HG03095 (cell line): Measurements from ENCODE around the gene NUBPL.
"Not testable (repeated sequence)": the region's sequence is repeated elsewhere in the genome, so short reads cannot be mapped to it uniquely, and the experiment has no call there.

Experiments
- ATAC-seq: cut with Tn5 transposase; IDR thresholded peaks from one replicate; pipeline ENCODE4 v1.9.1; 2021; ENCODE audit warnings: moderate library complexity; ENCODE audit not compliant: unreplicated experiment

The NUBPL gene

DNA sequence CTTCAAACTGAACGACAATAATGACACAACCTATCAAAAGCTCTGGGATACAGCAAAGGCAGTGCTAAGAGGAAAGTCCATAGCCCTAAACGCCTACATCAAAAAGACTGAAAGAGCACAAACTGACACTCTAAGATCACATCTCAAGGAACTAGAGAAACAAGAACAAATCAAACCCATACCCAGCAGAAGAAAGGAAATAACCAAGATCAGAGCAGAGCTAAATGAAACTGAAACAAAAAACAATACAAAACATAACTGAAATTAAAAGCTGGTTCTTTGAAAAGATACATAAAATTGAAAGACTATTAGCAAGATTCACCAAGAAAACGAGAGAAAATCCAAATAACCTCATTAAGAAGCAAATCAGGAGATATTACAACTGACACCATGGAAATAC is 306.9 kb downstream of the NUBPL start:
- ATAC-seq, result not testable (repeated sequence)

DNA sequence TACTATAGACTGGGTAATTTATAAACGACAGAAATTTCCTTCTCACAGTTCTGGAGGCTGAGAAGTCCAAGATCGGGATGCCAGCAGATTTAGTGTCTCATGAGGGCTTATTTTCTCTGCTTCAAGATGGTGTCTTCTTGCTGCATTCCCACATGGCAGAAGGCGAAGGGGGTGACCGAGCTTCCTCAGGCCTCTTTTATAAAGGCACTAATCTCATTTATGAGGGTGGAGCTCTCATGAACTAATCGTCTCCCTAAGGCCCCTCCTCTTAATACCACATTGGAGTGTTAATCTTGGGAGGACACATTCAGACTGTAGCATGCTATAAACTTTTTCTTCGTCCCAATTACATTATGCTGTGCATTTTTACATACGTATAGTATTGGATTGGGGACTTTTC is 315.5 kb downstream of the NUBPL start:
- ATAC-seq, result no peak

DNA sequence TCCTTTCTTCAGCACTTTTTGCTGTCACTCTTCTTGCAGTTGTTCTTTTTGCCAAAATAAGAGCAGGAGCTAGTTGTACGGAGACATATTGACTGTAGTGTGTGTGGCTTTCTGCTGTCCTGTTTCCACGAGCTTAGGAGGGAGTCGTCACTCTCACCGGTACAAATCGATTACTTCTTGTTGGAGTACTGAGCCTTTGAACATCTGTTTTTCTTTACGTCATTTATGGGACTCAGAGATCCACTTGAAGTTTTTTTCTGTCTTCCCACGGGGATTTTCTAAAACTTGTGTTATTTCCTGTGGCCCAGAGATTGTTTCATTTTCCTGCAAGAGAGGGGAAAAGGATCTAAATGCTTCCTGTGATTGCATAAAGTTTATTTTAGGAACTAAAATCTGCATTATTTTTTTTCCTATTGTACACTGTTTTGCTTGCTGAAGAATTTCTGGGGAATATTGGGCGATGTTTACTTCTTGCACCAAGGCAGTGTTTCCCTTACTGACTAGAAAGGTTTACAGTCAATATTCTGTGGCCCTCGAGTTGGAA is 316.1 kb downstream of the NUBPL start:
- no peak for ATAC-seq

DNA sequence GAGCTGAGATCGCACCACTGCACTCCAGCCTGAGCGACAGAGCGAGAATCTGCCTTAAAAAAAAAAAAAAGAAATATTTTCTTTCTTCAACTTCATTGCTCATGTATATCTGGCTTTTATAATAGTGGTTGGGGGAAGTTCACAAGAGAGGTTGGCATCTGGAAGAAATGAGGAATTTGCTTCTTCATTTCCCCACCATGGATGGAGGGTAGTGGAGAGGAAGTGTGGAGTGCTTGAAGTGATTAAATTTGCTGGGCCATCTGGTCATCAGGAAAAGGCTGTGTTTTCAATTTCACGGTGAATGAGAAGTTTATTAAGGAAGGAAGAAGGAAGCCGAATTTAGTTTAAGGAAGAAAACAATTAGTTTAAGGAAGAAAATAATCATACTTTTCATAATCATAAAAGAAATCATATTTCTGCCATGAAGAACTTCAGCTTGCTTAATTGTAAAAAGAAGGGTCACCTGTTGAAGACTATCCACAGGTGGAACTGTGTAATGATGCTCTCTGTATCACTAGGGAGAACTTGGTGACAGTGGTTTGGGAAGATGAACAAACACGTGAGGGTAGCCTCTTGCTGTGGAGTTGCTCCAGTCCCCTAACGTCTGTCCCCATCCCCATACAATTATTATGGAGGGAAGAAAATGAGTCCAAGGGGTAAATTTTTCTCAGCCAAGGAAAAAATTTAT is 318.6 kb downstream of the NUBPL start:
- ATAC-seq, result no peak

DNA sequence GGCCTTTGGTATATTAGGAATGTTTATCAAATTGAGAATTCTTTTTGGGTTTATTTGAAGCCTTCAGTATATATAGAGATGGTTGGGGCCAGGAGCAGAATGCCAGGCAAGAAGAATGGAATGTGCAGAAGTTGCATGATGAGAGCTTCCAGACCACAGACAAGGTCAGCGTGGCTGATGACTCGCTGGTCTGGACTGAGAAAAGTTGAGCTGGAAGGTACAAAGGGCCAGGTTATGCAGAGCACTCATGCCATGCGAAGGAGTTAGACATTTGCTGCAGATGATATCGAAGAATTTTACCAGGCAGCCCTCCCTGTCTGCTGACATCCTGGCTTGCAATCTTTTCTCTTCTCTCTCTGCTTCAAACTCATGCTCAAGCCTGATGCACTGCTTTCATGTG is 319.7 kb downstream of the NUBPL start:
- ATAC-seq, result no peak

DNA sequence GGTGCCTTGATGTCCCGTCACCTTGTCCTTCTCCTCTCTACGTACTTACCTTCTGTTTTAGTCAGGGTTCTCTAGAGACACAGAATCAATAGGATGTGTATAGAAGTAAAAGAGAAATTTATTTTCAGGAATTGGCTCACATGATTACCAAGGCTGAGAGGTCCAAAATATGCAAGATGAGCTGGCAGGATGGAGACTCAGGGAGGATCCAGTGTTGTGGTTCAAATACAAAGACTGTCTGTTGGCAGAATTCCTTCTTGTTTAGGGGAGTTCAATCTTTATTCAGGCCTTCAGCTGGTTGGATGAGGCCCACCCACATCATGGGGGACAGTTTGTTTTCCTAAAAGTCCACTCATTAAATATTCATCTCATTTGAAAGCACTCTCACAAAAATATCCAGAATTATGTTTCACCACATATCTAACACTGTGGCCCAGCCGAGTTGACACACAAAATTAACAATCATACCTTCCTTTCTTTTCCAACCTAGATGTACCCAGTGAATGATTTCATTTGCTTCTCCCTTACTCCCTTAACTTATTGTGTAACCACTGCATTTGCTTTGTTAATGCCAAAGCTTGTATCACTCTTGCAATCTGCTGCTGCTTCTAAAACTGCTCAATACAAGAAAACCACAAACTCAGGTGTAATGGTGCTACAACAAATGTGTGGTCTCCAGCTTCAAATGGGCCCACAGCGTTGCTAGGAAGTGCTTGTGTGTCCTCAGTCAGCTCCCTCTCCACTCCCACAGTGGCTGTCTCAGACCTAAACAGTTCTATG is 320.5 kb downstream of the NUBPL start:
- ATAC-seq, result no peak

DNA sequence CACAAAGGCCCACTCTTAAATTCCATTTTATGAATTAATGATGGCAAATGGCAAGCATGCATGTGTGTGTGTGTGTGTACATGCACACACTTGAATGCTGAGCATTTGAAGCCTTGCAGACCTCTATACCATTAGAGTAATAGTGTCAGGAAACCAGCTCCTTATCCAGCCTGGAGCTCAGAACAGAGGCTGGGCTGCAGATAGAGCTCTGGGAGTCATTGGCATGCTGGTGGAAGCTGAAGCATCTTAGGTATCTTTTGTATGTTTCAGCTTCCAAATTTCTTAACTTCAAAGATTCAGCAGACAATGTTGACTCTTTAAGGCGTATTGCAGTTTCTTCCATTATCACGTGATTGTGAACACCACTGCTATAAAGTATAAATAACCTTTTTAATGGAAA is 323.0 kb downstream of the NUBPL start:
- ATAC-seq, result no peak

DNA sequence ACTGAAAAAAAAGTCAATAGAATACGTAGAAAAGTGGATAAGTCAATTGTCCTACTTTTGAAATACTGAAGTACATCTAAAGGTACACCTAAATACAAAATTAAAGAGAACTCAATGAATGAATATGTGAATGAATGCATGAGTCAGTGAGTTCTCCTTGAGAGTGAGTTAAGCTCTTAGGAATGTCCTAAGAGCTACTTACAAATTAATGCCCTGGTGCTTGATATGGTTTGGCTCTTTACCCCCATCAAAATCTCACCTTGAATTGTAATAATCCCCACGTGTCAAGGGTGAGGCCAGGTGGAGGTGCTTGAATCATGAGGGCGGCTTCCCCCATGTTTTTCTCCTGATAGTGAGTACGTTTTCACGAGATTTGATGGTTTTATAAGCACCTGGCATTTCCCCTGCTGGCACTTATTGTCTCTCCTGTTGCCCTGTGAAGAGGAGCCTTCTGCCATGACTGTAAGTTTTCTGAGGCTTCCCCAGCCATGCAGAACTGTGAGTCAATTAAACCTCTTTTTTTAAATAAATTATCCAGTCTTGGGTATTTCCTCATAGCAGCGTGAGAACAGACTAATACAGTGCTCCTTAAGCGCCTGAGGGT is 323.7 kb downstream of the NUBPL start:
- no peak for ATAC-seq

DNA sequence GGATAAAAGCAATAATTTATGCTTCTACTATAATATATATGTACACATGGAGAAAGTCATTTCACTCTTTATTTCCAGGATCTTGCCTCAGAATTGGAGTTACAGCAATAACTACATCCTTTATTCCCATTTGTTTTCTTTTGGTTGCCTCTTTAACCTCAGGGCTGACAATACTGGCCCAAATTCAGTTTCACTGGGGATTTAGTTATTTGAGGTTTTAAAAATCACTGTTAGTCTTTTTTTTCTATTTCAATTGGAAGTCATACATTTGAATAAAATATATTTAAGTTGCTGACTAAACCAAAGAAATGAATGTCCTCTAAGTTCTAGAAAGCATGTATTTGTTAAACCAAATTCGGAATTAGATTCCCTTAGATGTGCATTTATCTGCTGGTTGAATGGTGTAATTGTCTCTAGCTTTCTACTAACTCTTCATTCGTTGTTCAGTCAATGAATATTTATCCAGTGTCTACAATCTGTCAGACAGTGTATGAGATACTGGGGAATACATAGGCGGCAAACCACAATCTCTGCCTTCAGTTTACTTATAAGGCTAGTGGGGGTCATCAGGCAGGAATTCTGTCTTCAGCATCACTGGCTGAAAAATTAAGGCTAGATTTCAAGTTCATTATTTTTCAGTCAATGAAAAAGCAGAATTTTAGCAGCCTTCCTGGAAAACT is 325.1 kb downstream of the NUBPL start:
- no peak for ATAC-seq

DNA sequence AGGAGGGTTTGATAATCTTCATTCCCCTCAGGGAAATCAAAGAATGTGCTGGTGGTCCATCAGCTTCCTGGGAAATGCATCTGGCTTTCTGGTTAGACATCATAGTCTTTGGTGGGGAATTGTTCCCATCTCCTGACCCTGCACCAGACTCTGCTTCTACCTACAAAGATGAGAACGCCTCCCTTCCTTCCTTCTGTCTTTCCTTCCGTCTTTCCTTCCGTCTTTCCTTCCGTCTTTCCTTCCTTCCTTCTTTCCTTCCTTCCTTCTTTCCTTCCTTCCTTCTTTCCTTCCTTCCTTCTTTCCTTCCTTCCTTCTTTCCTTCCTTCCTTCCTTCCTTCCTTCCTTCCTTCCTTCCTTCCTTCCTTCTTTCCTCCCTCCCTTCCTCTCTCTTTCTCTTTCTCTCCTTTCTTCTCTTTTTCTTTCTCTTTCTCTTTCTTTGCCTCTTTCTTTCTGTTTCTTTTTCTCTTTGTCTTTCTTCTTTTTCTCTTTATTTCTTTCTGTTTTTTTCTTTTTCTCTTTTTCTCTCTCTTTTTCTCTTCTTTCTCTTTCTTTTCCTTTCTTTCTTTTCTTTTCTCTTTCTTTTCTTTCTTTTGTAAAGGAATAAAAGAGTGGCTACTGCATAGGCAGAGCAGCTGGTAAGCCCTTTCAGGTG is 326.9 kb downstream of the NUBPL start:
- no peak for ATAC-seq

DNA sequence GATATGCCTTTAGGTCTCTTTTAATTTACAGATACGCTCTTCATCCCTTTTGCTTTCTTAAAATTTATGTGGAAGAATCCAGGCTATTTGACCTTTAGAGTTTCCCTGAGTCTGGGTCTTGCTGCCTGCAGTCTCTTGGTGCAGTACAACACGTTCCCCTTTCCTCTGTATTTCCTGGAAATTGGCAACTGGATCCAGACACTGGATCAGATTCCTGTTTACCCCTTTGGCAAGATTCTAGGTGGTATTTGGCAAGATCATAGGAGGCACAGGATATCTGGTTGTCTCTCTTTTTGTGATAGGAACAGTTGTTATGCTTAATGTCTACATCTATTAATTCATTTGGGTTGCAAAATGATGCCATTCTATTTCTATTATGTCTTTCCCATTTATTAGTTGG is 328.1 kb downstream of the NUBPL start:
- no peak for ATAC-seq

DNA sequence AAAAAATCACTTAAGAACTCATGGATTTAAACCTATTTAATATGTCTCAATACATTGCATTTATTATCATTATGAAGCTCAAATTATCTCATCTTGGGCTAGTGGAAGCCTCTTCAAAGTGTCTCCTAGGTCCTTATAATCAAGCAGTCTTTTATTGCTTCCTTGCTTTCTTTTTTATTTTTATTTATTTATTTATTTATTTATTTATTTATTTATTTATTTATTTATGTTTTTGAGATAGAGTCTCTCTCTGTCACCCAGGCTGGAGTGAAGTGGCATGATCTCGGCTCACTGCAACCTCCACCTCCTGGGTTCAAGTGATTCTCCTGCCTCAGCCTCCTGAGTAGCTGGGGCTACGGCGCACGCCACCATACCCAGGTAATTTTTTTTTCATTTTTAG is 329.0 kb downstream of the NUBPL start:
- ATAC-seq, result not testable (repeated sequence)

DNA sequence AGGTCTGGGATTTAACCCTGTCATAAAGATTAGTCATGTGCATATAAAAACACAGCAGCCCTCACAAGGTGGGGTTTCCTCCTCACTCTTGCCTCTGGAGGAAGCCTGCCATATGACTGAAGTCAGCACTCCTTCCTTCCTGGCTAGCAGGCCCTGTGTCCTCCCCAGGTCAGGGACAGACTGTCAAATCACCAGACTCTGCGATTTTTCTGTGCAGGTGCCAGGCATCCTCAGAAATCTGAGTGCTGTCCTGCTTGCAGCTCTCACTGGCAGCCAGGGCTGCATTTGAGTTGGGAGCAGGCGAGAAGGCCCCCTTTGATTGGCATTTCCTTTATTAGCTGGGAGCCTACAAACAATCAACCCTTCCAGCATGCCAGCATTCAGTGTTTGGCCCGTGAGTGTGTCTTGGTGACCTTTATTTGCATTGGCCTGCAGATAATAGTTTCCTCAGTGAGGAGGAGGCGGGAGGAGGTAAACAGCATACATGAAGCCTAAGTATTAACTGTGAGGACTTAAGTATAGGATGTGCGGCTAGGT is 332.1 kb downstream of the NUBPL start:
- no peak for ATAC-seq

DNA sequence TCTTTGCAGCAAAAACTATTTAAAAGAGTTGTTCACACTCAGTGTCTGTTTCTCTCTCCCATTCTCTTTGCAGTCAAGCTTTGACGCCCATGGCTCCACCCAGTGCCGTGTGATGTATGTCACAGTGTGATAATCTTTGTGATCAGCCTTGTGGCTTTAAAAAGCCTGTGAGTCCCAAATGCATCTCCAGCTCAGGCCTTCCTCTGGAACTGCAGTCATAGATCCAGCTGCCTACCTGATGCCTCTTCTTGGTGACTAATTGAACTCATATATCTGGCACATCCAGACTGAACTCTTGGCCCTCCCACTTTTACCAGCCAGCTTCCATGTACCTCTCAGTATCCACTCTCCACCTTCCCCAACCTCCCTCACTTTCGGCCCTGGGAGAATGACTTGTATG is 333.1 kb downstream of the NUBPL start:
- no peak for ATAC-seq

DNA sequence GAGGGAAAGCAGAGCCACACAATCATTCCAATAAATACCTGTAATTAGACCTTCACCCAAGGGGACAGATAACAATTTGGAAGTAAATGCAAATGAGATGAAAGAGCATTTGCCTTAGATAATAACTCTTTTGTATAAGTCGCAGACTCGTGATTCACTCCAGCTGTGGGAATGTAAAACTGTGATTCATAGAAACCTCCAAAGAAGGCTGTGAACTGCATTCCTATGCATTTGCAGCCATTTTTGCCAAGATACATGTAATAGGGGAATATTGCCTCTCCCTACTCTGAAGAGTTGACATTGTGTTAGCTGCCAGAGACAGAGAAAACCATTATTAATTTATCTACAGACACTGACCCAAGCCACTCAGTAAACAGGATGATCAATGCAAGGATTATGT is 334.0 kb downstream of the NUBPL start:
- no peak for ATAC-seq

DNA sequence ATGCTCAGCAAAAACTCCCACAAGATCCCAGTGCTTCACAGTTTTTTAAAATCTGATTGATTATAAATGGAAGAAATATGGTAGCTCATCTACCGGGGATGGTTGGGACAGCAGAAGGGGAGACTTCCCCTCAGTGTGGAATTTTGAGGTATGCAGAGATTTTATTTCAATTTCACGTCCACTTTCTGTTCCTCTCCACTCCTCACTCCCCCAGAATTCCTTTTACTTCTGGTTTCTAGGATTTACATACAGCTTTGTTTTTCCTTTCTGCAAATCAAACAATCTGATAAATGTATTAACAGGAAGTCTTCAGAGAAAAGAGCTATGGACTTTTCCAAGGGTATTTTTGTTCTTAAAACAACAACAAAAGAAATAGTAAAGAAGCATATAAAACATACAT is 334.4 kb downstream of the NUBPL start:
- no peak for ATAC-seq

DNA sequence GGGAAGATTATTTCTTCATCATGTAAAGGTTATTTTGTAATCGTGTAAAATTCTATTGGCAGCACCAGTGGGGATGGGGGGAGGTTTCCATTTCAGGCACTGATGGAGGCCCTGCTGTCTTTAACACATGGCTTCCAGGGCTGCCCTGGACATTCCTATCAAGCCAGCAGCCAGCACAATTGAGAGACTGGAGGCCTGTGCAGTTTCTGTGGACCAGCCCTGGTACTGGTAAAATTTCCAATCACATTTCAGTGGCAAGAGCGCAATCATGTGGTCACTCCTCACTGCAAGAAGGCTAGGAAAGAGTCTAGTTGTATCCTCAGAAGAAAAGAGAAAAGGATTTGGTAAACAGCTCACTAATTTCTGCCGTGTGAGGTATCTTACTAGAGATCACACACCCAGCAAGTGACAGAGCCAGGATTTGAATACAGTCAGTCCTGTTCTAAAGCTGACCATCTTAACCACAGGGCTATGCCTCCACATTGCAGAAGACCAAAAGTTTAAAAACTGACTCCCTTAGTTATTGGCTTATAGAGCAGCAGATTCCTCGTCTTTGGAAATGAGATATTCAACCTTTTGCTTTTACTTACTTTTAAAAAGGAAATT is 336.5 kb downstream of the NUBPL start:
- ATAC-seq, result no peak

DNA sequence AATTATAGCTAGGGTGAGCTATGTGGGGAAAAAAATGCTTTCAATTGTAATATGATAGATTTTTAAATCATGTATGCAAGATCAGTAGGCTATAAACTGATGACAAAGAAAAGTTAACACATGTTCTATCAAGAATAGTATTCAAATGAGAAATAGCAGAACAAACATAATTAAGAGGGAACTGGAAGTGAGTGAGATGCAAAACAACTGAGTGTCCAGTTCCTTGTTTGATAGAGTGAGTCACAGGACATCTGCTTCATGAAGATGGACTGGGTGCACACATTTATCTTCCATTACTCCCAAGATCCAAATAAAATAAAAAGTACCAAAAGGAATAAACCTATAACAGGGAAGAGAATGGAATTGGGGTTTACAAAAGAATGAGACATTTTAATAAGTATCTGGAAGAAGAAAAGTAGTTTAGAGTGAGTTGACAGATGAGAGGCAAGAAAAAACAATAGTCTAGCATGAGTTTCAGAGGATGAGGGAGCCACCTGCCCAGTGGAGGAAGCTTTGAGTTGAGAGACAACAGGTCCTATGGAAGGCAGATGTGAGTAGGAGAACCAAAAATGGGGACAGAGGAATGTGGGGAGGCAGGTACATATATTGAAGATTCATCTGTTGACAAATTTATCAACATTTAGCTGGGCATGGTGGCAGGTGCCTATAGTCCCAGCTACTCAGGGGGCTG is 337.8 kb downstream of the NUBPL start:
- no peak for ATAC-seq

DNA sequence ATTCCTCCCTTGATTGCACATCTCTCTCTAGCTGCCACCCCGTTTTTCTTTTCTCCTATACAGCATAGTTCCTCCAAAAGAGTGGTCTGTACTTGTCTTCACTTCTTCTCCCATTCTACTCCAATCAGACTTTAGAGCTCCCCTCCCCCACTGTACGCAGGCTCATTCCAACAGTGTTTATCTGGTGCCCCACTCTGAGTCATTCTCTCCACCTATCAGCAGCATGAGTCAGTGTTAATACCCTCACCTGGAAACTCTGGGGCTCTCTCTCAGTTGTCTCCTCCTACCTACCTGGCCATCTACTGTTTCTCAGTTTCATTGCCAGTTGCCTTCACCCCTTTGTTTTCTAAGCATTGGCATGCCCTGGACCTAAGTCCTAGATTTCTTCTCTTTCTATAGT is 340.8 kb downstream of the NUBPL start:
- ATAC-seq, result no peak
